Myocyte (in vitro differentiated cells): ENCODE measurements around the gene SLC27A6. TPM values are rescaled to one million over a fixed set of nuclear protein-coding genes. Genes with fewer than 3 reads are reported as not detected.
"Not testable (repeated sequence)": the region's sequence is repeated elsewhere in the genome, so short reads cannot be mapped to it uniquely, and the experiment has no call there.

Source experiments
- DNase-seq: peaks from one replicate; pipeline ENCODE4 v3.0.0-alpha.2; 2012; ENCODE audit warnings: low read depth
- polyA plus RNA-seq: library from polyadenylated mRNA; unstranded; fragments of >200 nt; gene quantifications from one replicate; pipeline ENCODE4 v1.2.1, GENCODE V29; 2012; ENCODE audit warnings: missing spikeins
- total RNA-seq: library from RNA; depleted of rRNA; stranded (reverse); fragments of >200 nt; gene quantifications from 2 replicates; pipeline ENCODE4 v1.2.3, GENCODE V29; 2014

SLC27A6 gene
- 0.21 TPM in 1 of 2 replicates, not detected in the other for total RNA-seq
- not detected for polyA plus RNA-seq

DNA sequence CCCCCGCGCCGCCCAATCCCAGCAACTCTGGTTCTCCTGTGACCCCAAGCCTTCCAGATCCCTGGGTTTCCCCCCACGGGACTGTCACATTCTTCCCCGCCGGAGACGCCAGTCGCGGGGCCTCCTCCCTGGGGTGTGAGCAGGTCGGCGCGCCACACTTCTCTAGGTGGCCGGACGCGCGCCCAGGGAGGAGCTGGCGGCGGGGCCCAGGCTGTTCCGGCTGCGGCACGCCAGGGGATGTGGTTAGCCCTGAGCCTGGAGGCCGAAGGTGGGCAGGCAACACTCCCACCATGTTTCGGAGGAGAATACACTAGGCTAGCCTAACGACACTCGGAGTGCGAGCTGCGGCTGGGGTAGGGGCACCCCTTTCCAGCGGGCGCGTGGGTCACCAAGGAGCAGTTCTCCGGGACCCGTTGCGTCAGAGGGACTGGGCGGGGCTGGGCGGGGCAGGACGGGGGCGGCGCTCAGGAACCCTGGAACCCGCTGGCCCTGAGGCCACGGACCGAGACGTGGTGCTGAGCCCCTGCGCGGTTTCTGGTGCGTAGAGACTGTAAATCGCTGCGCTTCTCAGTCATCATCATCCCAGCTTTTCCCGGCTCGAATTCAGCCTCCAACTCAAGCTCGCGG, at the start of gene SLC27A6:
Gene SLC27A6, plus strand, starts transcription at position 478 of the 627 bp plus-strand sequence. CDS start 650 bp downstream, outside the sequence.
- no peak for DNase-seq

DNA sequence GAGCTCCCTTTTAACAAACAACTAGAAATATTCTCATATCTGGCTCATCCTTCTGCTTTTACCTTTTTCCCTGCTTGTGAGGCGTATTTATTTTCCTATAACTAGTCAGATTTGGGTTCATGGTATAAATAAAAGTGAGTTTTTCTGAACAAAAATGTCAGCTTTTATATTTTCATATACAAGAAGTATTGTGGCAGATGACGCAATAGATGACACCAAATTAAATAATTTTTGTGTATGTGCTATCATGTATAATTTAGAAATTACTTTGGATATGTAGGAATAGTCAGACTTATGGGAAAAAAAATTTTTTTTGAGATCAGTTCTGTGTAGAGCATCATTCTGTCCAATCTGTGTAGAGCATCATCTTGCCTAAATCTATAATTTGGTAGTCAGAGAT, 45.7 kb upstream of the SLC27A6 start:
- no peak for DNase-seq

GRCh38 chr5:128920345-128921215, 44.7 kb upstream of the SLC27A6 start:
- DNase-seq, result peak; percentile 47

- DNase-seq, result no peak
Measured at GRCh38 chr5:128924299-128924698, 41.0 kb upstream of the SLC27A6 start.

- DNase-seq, result no peak
Measured at GRCh38 chr5:128925973-128926372, 39.3 kb upstream of the SLC27A6 start.

GRCh38 chr5:128927644-128928043, 37.6 kb upstream of the SLC27A6 start:
- no peak for DNase-seq

DNA sequence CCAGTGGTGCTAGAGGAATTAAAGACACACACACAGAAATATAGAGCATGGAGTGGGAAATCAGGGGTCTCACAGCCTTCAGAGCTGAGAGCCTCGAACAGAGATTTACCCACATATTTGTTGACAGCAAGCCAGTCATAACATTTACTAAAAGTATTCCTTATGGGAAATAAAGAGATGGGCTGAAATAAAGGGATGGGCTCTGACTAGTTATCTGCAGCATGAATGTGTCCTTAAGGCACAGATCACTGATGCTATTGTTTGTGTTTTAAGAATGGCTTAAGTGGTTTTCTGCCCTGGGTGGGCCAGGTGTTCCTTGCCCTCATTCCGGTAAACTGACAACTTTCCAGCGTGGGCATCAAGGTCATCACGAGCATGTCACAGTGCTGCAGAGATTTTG, 33.1 kb upstream of the SLC27A6 start:
- DNase-seq, result not testable (repeated sequence)

- not testable (repeated sequence) for DNase-seq
Measured at GRCh38 chr5:128943100-128943499, 22.2 kb upstream of the SLC27A6 start.

GRCh38 chr5:128949847-128950546, 15.3 kb upstream of the SLC27A6 start:
- no peak for DNase-seq

DNA sequence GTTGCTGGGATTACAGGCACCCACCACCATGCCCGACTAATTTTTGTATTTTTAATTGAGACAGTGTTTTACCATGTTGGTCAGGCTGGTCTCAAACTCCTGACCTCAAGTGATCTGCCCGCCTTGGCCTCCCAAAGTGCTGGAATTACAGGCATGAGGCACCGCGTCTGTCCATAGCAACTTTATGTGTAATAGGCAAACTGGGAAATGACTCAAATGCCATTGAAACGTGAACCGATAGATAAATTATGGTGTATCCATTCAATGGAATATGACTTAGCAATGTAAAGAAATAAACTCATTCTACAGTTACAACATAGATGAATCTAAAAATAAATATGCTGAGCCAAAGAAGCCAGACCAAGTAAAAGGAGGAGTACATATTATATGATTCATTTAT, 14.0 kb upstream of the SLC27A6 start:
- DNase-seq, result not testable (repeated sequence)

DNA sequence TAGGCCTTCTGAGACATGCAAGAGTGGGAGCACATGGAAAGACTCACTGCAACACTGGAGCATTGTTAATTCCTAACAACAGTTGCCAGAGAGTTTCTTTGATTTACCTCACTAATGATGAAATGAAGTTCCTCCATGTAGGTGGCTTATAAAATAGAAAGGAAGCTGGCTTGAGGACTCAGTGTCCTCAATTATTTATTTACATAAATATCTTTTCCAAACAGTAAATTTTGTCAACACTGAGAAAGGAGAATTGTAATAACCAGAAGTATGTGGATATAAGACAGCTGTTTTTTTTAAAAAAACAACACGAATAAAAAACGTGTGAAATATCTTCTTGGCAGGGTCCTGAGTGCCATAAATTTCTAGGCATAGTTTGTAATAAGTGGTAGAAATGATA, 9.1 kb upstream of the SLC27A6 start:
- DNase-seq, result no peak

- DNase-seq, result no peak
Measured at GRCh38 chr5:128962211-128962610, 3.1 kb upstream of the SLC27A6 start.

- no peak for DNase-seq
Measured at GRCh38 chr5:128965638-128966302, 482 bp downstream of the SLC27A6 start.

- DNase-seq, result no peak
Measured at GRCh38 chr5:128966375-128966774, 1.1 kb downstream of the SLC27A6 start.

DNA sequence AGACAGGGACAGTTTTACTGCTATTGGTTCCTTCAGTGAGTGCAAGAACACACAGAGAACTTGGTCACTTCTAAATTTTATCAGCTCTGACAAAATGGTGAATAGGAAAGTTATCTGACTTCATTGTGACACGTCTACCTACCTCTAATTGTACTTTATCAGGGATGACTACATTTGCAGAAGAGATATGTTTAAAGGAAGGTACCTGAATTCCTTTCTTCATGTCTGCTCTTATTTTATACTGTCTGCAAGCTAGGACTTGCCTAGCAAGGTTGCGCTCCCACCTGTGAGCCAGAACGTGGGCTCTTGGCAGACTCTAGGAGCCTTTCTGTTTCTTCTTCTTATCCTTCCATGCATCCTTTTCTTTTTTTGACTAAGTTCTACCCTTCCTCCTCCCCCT, 1.6 kb downstream of the SLC27A6 start:
- no peak for DNase-seq

- DNase-seq, result no peak
Measured at GRCh38 chr5:128973244-128973643, 8.0 kb downstream of the SLC27A6 start.

DNA sequence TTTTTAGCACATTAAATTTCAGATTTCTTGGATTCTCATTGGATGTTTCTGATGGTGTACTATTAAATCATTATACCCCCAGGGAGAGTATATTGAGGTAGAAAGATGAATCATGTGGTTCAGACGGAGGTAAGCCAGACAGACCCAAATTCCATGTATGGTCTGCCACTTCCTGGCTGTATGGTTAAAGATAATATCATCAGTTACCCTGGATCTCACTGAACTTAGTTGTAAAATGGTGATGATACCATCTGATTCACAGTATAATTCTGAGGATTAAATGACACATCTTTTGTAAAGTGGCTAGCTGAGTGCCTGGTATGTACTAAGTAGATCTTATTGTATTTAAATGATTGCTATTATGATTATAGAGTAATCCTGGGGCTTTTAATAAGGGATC, 9.3 kb downstream of the SLC27A6 start:
- no peak for DNase-seq

GRCh38 chr5:128979761-128980160, 14.5 kb downstream of the SLC27A6 start:
- DNase-seq, result no peak

GRCh38 chr5:128980917-128981316, 15.6 kb downstream of the SLC27A6 start:
- no peak for DNase-seq

DNA sequence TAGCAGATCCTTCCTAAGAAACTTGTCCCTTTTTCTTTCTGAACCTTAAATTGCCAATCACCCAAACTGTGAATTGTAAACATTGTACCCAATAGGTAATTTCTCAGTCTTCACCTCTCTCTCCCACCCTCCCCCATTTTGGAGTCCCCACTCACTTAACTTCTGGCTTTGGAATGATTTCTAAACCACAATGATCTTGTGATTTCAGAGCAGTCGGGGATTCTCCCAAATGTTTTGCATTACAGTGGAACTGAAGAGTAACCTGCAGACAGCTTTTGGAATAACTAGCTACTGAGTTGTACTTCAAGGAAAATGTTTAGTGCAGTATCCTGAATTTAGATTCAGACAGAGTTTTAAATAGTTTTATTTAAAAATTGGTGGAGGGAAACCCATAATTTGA, 19.2 kb downstream of the SLC27A6 start:
- no peak for DNase-seq

GRCh38 chr5:128988476-128988875, 23.2 kb downstream of the SLC27A6 start:
- no peak for DNase-seq
